ENCODE data around the gene CASK. TPM values are rescaled to one million over a fixed set of nuclear protein-coding genes. Genes with fewer than 3 reads are reported as not detected.

The CASK gene
- total RNA-seq, 2 experiments from 2014 or later: 27.9 to 28.4 TPM

DNA sequence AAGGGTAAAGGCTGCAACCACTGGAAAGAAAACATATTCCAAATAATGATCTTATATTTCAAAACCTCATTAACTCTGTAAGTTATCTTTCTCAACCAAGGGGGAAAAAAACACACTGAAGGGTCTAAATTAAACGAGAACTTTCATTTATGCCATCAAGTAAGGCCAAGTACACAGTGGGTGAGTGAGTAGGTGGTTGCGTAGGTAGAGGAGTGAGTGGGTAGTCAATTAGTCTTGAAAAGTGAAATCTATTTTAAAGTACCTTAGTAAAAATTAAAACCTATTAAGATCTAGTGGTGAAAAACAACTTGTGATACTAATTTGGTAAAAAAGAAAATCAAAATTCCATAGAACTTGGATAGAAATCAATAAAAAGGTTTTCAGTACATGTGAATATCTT, 3.5 kb downstream of the CASK start:
- ChIA-PET POLR2A (no interaction called here), CTCF (no interaction called here)

DNA sequence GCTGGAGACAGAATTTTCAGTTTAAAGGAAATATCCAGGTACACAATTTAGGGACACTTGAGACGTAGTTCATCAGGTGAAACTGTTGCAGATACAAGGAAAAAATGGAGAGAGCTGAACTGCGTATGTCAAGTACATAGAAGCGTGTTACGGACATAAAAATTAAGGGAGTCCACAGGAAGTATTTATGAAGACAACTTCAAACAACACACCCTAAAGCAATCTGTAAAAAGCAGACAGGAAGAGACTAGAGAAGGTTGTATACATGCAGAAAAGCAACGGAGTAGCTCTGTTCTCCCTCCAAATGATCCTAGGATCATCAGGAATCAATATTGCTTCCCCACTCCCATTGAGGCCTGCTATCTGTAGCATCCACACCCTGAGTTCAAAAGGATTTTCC, 5.8 kb downstream of the CASK start:
- ChIA-PET CTCF (no interaction called here), POLR2A (interaction anchor here (0.6 kb wide), 1 partner anchor 44 kb away, joined by 4 read pairs; no protein-coding TSS in a partner anchor)

DNA sequence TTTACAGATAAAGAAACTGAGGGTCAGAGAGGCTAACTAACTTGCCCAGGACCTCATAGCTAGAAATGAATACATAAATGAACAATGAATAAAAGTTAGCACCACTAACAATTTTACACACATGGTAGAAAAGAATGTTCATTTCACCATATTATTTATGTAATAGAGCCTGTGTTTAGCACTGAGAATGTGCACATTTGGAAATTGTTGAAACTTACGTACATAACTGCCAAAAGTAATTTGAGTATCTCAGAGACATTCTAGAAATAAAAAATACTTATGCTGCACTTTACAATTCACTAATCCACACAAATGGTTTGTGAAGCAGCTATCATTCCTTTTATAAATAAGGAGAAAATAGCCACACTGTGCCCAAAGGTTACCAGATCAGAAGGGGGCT, 9.9 kb downstream of the CASK start:
- ChIA-PET CTCF (no interaction called here), POLR2A (no interaction called here)

DNA sequence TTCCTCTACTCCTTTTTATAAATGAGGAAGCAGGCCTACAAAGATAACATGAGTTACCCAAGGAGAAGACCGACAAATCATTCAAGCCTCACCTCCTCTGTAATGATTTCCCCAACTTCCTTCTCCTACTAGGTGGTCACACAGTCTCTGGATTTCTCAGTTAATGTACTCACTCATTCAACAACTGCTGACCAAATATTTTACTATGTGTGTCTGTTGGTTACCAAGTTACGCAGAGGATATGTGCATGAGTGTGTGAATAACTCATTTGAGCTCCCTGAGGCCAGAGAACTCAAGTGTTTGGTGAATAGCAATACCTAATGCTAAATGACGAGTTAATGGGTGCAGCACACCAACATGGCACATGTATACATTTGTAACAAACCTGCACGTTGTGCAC, 10.4 kb downstream of the CASK start:
- ChIA-PET CTCF (no interaction called here), POLR2A (no interaction called here)

DNA sequence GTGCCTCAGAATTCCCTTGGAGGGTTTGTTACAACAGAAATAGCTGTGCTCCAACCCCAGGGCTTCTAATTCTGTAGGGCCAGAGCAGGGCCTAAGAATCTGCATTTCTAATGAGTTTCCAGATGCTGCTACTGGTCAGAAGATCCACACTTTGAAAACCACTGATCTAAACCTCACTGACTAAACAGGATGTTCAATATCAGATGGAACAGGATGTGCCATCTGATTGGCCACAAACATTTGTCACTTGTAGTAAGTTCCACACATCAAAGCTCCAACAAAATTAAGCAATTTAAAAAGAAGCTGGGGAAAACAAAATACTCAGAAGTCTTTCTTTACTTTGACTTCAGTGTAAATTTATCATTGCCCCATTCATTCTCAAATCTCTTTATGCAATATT, 14.3 kb downstream of the CASK start:
- ChIA-PET CTCF (no interaction called here), POLR2A (no interaction called here)

DNA sequence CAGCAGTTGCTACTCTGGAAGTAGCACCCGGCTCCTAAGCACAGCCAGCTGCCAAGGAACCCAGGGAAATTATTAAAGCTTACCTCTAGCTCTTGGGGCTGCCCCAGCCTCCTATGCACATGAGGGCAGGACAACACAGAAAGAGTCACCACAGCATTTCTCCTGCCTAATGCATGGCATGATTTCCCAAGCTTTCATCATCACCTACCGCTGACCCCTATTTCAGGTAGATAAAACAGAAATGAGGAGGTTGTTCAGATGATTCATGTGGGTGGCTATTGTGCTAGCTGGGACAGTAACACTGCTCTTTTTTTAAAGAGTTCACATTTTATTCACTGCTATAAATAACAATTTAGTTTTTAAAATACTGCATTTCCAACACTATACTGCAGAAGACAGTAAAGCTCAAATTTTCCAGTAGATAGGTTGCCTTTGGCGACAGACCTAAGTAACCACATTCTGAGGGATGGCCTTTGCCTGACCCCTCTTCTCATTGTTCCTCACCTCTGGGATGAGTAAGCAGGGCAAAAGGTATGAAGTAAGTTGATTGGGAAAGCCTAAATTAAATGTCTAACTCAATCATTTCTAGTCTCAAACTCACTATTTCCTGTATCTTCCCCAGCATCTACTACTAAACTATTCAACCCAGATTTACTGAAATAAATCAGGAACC, 16.7 kb downstream of the CASK start:
- ChIA-PET POLR2A (no interaction called here), CTCF (interaction anchor here (1.1 kb wide), 1 partner anchor 16 kb away, joined by 4 read pairs; no protein-coding TSS in a partner anchor)

DNA sequence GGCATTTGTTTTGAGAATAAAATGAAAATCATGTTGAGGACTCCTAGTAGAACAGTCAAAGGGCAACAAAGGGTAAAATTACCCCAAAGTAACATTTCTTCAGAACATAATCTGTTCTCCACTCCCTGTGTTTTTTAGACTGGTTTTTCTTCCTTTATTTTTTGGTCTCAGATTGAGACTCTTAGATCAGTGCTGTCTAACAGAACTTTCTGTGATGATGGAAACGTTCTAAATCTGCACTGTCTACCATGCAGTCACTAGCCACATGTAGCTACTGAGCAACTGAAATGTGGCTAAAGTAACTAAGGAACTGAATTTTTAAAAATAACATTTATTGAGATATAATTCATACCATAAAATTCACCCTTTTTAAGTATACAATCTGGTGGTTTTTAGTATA, 19.8 kb downstream of the CASK start:
- CTCF ChIA-PET: no interaction called here
- POLR2A ChIA-PET: no interaction called here

DNA sequence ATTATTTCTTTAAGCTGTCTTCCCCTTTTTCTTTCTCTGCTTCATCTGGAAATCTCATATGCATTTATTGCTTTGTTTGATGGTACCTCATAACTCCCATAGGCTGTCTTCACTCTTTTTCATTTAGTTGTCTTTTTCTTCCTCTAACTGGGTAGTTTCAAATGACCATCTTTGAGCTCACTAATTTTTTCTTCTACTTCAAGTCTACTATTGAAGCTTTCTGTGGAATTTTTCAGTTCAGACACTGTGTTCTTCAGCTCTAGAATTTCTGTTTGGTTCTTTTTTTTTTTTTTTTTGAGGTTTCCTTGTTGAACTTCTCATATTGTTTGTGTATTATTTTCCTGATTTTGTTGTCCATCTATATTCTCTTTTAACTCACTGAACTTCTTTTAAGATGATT, 23.0 kb downstream of the CASK start:
- ChIA-PET CTCF (no interaction called here), POLR2A (no interaction called here)

DNA sequence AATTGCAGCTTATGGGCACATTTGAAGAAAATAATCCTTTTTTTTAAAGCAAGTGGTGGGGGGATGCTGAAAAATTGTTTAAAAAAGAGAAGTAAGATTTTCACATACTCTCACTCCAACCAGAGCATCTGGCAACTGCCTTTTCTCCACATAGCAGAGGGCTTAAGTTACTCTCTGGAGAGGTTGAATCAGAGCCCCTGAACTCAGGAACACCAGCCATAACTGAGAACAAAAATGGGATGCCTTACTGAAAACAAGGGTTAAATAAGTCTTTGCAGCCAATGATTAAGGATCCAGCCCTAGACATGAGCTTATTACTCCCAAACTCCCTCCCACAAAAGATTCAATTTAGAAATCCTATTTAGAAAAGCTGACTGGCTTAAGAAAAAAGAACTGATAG, 27.5 kb downstream of the CASK start:
- POLR2A ChIA-PET: no interaction called here
- CTCF ChIA-PET: no interaction called here

DNA sequence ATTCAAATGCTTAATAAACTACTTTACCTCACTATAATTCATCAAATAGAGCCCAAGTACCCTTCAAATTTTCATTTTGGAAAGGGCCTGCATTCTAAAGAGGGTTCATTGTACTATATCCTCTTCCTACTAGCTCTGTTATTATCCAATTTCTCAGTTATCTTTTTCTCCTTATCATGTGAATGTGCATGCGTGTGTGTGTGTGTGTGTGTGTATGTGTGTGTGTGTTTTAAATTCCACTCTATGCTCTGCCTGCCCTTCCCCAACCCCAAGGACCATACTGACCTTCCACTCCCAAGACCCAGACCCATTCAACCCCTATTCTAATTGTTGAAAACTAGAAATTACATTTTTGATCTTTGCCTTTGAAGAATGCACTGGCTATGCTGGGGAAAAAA, 33.3 kb downstream of the CASK start:
- CTCF ChIA-PET: no interaction called here
- POLR2A ChIA-PET: no interaction called here

DNA sequence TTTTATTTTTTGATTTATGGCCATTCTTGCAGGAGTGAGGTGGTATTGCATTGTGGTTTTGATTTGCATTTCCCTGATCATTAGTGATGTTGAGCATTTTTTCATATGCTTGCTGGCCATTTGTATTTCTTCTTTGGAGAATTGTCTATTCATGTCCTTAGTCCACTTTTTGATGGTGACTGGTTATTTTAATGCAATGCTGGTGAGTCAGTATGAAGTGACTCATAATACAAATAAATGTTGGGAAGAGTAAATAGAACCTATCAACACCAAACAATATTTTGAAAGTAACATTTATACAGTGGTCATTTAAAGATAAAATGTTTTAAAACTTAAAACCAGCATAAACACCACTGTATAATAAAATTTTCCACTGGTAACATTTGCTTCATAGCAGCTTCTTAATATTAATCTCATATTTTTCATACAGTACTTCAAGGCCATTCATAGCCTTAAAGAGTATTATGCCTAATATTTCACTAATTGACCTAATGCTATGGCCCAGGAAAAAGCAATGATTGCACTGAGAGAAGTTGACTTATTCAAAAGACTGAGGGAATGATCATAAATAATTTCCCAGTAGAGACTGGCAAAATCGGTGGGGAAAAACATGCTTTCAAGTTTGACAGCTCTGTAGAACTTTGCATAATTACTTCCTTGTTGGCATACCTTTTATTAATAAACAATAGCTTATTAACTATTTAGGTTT, 33.9 kb downstream of the CASK start:
- ChIA-PET POLR2A (no interaction called here), CTCF (no interaction called here)

DNA sequence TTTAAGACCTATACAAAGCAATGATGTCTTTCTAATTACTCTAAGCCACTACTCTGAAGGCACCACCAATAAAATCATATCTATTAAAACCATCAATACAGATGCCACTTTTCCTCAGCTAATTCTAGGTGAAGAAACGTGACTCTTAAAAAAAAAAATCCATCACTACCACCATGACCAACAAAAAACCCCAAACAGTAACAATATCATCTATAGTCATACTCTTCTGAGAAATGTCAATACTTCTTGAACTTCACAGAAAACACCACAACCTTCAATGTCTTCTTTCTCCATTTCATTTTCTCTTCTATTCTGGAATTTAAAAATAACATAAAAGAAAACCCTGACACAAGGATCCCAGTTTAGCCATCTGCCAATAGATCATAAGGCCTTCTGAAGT, 35.7 kb downstream of the CASK start:
- POLR2A ChIA-PET: no interaction called here
- CTCF ChIA-PET: no interaction called here

DNA sequence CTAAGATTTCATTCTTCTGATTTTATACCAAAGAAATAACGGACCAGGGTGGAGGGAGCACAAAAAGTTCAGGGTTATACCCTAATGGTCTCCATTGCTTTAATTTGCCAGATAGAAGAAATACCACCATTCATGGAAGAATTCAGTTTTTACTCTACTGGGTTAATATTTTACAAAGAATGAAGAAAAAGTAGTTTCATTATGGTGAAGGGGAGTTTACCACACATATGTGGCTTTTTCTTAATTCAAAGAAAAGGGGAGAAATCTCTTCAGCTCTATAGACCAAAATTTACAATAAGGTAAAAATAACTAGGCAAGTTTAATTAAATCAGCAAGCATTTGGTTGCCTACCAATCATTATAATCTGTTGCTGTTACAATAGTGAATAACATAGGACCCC, 37.6 kb downstream of the CASK start:
- POLR2A ChIA-PET: no interaction called here
- CTCF ChIA-PET: no interaction called here

DNA sequence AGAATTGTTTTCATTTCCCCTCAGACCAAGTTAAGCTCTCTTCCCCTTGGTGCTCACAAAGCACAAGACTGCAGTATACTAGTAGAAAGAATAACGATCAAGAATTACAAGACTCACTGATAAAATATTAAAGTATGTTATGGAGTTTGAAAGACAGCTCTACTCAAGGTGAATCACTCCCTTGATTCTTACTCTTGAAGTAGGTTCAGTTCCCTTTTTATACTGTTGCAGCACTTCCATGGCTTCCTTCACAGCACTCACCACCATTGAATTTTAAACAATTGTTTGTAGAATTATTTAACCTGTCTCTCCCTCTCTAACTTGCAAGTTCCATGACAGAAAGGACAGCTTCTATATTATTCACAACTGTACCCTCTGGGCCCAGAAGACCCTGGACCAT, 42.2 kb downstream of the CASK start:
- ChIA-PET POLR2A (interaction anchor here (0.6 kb wide), 1 partner anchor 94 kb away, joined by 7 read pairs; no protein-coding TSS in a partner anchor), CTCF (no interaction called here)

DNA sequence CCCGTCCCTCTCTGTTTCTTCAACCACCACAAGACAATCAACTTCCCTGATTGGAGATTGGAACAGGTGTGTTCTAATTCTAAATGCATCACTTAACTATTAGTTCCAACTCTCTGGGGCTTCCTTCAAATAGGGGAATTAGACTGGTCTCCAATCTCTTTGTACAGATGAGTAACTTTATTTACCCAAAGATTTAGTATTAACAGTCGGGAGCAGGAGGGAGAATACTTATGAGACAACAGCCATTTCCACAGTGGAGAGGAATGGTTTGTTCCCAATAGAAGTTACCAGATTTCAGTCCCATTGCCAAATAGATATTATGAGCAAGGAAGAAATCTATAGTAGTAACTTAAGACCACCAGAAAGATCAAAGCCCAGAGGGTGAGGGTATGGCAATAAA, 46.2 kb downstream of the CASK start:
- POLR2A ChIA-PET: no interaction called here
- CTCF ChIA-PET: no interaction called here

DNA sequence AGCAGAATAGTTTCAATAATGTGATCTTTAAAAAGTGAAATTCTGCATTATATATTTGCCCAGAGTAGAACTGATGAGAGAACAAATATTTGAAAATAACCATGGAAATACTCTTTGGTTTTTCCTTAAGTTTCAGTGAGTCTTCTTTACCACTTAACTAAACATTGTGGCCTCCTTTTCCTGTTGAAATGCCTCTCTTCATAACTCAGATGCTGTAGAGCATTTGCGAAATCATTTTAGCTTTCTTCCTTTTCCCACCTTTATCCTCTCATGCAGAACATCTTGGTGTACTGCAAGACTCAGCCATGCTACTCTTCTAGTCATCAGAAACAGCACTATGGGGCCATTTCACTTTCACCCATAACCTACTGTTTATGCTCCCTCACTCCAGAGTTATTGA, 48.2 kb downstream of the CASK start:
- ChIA-PET POLR2A (no interaction called here), CTCF (no interaction called here)

DNA sequence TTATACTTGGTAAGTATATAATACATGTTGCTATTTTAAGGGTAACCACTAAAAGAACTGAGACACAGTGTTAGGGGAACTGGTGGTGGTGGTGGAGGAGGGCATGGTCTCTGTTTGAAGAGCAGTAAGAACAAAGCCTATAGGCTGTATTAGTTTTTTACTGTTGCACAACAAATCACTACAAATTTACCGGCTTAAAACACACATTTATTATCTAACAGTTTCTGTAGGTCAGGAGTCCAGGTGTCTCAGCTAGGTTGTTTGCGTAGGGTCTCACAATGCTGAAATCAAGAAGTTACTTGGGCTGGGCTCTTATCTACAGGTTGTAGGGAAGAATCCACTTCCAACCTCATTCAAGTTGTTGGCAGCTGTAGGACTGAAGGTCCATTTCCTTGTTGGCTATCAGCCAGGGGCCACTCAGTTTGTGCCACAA, 52.6 kb downstream of the CASK start:
- POLR2A ChIA-PET: no interaction called here
- CTCF ChIA-PET: no interaction called here

DNA sequence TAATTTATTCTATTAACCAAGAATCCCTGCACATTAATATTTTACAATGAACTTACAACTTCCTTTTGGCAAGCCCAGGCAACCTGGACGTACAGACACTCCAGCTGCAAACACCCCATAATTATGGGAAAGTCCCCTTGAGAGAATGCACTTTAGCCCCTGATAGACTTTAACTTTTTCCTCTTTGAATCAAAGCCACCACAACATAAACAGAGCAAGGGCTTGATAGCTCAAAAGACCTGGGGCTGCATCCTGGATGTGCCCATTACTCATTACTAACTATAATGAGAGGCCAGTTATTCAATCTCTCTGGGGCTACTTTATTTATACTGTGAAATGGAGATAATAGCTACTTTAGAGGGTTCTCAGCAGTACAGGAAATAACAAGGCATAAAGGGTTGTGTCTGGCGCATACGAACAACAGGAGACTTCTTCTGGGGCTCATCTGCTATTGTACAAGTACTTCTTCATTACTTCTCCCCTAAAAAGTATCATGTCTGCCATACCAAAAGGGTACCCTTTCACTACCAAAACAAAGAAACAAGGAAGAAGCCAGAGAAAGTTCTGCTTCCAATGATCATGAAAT, 54.9 kb downstream of the CASK start:
- POLR2A ChIA-PET: no interaction called here
- CTCF ChIA-PET: no interaction called here

DNA sequence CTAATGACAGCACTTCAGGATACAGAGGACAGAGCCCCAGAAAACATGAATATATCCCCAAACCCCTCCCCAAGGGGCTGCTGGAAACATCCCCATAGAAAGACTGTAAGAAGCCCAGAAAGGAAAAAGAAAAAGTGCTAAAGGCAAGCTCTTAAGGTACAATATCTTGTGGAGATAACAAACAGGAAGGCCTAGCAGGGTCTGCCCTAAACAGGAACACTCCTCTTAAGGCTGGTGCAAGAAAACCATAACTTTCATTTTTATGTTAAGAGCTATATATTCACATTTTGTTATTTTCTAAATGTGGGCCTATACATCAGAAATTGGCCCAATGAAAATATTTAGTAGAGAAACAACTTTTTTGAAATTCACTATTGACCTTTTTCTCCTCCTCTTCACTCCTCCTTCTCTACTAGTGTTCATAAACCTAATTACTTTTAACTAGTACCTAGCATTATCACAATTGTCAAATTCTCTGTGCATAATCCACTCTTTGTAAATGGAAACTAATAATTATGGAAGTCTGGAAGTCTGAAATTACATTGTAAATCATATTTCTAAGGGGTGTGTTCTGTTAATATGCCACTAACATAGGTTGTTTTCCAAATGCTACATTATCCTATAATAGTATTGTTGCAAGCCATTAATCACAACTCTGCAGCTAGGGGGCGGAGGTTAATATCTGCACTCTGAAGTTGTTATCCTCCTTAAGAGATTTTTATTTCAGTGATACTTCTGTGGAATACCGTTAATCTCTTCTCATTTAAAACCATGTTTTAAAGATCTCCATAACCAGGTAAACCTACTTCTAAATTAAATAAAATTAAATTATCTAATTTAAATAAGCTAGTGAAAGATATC, 59.8 kb downstream of the CASK start:
- ChIA-PET CTCF (no interaction called here), POLR2A (no interaction called here)

DNA sequence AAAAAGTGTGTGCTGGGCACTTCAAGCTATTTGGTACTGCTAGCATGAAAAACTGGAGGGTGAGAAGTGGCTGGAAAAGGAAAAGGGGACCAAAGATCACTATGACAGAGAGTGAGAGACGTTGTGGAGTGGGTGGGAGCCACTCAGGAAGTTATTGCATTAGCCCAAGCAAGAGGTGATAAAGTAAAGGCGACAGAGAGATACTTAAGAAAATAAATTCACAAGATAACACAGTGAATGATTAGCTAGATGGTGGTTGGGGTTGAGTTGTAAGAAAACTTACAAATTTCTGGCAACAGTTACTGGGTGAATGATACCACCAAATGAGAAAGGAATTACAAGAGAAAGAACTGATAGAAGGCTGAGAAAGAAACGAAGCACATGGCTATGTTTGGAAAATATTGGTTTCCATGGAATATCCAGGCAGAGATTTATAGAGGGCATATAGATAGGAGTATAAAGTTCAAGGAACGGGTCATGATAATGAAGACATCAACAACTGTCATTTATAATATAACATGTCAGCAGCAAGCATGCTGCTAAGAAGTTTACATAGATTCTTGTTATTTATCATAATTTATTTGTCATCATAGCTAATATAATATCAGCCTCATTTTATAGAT, 60.7 kb downstream of the CASK start:
- POLR2A ChIA-PET: no interaction called here
- CTCF ChIA-PET: no interaction called here
